ENCODE data around the gene SMPDL3B. TPM values are rescaled to one million over a fixed set of nuclear protein-coding genes. Genes with fewer than 3 reads are reported as not detected.

The SMPDL3B gene
- total RNA-seq, 1 donor from 2014 or later, result not detected

- intact Hi-C loops (cut with micrococcal nuclease), result no loop called here
- H3K36me3 ChIP-seq, result peaks cover 43% of the 10 kb centered on the region
- TF ChIP-seq CTCF (IDR thresholded peaks at IDR 0.05; ENCODE audit: borderline replicate concordance), result no peak
- peaks cover 22% of the 10 kb centered on the region for H3K4me1 ChIP-seq
- H3K27ac ChIP-seq (replicated peaks), result no peak overlapping the region
- peaks cover 13% of the 10 kb centered on the region for H3K9me3 ChIP-seq (replicated peaks)
- H3K4me3 ChIP-seq, result no peak overlapping the region
- DNase-seq, result no peak
- H3K27me3 ChIP-seq (ENCODE audit: low read depth), result no peaks in the 10 kb centered on the region
These were observed 22.4 kb upstream of the SMPDL3B start for GRCh38 chr1:27912429-27912828.

GRCh38 chr1:27915082-27915575, 19.7 kb upstream of the SMPDL3B start:
- Histone ChIP-seq H3K27ac (replicated peaks) (peak overlapping the region; percentile 82), H3K9me3 (replicated peaks) (peaks cover 13% of the 10 kb centered on the region), H3K4me3 (peak overlapping the region; percentile 90), H3K36me3 (peaks cover 20% of the 10 kb centered on the region), H3K27me3 (ENCODE audit: low read depth) (no peaks in the 10 kb centered on the region), H3K4me1 (peaks cover 22% of the 10 kb centered on the region)
- no peak for TF ChIP-seq CTCF (IDR thresholded peaks at IDR 0.05; ENCODE audit: borderline replicate concordance)
- DNase-seq, result no peak
- intact Hi-C loops (cut with micrococcal nuclease), result no loop called here

GRCh38 chr1:27922272-27922671, 12.5 kb upstream of the SMPDL3B start:
- TF ChIP-seq CTCF (IDR thresholded peaks at IDR 0.05; ENCODE audit: borderline replicate concordance), result no peak
- Histone ChIP-seq H3K27me3 (ENCODE audit: low read depth) (no peaks in the 10 kb centered on the region), H3K4me3 (no peak overlapping the region), H3K4me1 (no peaks in the 10 kb centered on the region), H3K9me3 (replicated peaks) (no peaks in the 10 kb centered on the region), H3K27ac (replicated peaks) (no peak overlapping the region), H3K36me3 (no peaks in the 10 kb centered on the region)
- DNase-seq, result no peak
- intact Hi-C loops (cut with micrococcal nuclease), result no loop called here

GRCh38 chr1:27928216-27928954, 6.4 kb upstream of the SMPDL3B start:
- H3K9me3 ChIP-seq (replicated peaks), result no peaks in the 10 kb centered on the region
- DNase-seq, result no peak
- no peak overlapping the region for H3K4me3 ChIP-seq
- no peaks in the 10 kb centered on the region for H3K36me3 ChIP-seq
- no peak overlapping the region for H3K27ac ChIP-seq (replicated peaks)
- intact Hi-C loops (cut with micrococcal nuclease), result no loop called here
- peaks cover 3% of the 10 kb centered on the region for H3K27me3 ChIP-seq (ENCODE audit: low read depth)
- no peaks in the 10 kb centered on the region for H3K4me1 ChIP-seq
- no peak for TF ChIP-seq CTCF (IDR thresholded peaks at IDR 0.05; ENCODE audit: borderline replicate concordance)

- H3K27me3 ChIP-seq (ENCODE audit: low read depth), result peaks cover 30% of the 10 kb centered on the region
- no peaks in the 10 kb centered on the region for H3K9me3 ChIP-seq (replicated peaks)
- intact Hi-C loops (cut with micrococcal nuclease), result no loop called here
- H3K27ac ChIP-seq (replicated peaks), result no peak overlapping the region
- TF ChIP-seq CTCF (IDR thresholded peaks at IDR 0.05; ENCODE audit: borderline replicate concordance), result no peak
- no peaks in the 10 kb centered on the region for H3K36me3 ChIP-seq
- peaks cover 8% of the 10 kb centered on the region for H3K4me1 ChIP-seq
- no peak overlapping the region for H3K4me3 ChIP-seq
- DNase-seq, result no peak
These were observed 3.6 kb upstream of the SMPDL3B start for GRCh38 chr1:27931184-27931583.
